T-helper 17 cell (primary cell): ENCODE measurements around the gene MRPL28. TPM values are rescaled to one million over a fixed set of nuclear protein-coding genes. Genes with fewer than 3 reads are reported as not detected.
"Not testable (repeated sequence)": the region's sequence is repeated elsewhere in the genome, so short reads cannot be mapped to it uniquely, and the experiment has no call there.

ENCODE experiments used
- ATAC-seq: fragments of 150-1000 bp; cut with Tn5 transposase; 2 replicates; pipeline ENCODE4 v1.10.0; 2021; ENCODE audit warnings: mild to moderate bottlenecking, moderate library complexity
- DNase-seq, 3 donors: peaks; one replicate each; pipeline versions ENCODE4 v3.0.0 to v3.0.0-alpha.2; 2020 to 2021
- H3K9me3 ChIP-seq: one replicate; pipeline ENCODE4 v1.7.0; 2013; ENCODE audit warnings: low read length, mild to moderate bottlenecking; ENCODE audit not compliant: control insufficient read depth, poor library complexity, severe bottlenecking
- H3K27ac Mint-ChIP-seq: one replicate; pipeline ENCODE4 v1.8.0; 2022; ENCODE audit warnings: mild to moderate bottlenecking, moderate library complexity, mixed read lengths
- H3K27me3 Mint-ChIP-seq: one replicate; pipeline ENCODE4 v1.8.0; 2022; ENCODE audit warnings: mixed read lengths
- H3K36me3 Mint-ChIP-seq: one replicate; pipeline ENCODE4 v1.8.0; 2022; ENCODE audit warnings: low read depth, mixed read lengths
- H3K4me1 Mint-ChIP-seq: one replicate; pipeline ENCODE4 v1.8.0; 2022; ENCODE audit warnings: mild to moderate bottlenecking, mixed read lengths
- H3K4me3 Mint-ChIP-seq: one replicate; pipeline ENCODE4 v1.8.0; 2022; ENCODE audit warnings: mild to moderate bottlenecking, moderate library complexity, mixed read lengths
- total RNA-seq, 4 donors: library from RNA in 2 of 4; stranded (reverse) in 2 of 4; gene quantifications; one replicate each; pipeline ENCODE4 v1.2.3 and lab custom pipeline; 2022 to 2026

The MRPL28 gene
- total RNA-seq, 2 donors from 2014 or later: 25.2 to 25.9 TPM

DNA sequence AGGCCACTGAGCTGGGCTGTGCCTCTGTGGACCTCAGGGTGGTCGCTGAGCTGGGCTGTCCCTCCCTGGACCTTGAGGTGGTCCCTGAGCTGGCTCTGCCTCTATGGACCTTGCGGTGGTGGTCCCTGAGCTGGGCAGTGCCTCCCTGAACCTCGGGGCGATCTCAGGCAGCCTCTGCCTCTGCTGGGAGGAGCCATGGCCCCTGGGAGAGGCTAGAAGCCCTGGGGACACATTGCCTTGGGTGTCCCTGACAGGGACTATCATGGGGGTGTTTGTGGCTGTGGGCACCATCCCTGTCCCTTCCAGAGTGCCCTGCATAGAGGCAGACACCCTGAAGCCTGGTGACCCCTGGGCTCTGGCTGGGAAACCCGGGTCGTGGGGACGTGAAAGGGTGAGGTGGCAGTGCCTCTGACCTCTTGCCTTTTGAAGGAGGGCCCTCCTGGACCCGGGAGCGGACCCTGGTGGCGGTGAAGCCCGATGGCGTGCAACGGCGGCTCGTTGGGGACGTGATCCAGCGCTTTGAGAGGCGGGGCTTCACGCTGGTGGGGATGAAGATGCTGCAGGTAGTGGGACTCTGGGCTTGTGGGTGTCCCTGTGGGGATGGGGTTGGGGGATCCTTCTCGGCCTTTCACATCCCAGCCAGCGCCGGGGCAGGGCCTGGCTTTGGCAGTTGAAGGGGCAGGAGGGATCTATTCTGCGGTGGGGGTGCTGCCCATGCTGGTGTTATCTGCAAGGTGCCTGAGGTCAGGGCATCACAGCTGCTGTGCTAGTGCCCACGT lies 28.4 kb upstream of the MRPL28 start:
- ATAC-seq (no peak), DNase-seq (no peak)
- Mint-ChIP-seq H3K4me3 (peak overlapping the region; percentile 77), H3K27me3 (no peaks in the 10 kb centered on the region), H3K36me3 (no peaks in the 10 kb centered on the region), H3K4me1 (peaks cover 11% of the 10 kb centered on the region), H3K27ac (peak overlapping the region; percentile 43)
- H3K9me3 ChIP-seq: no peaks in the 10 kb centered on the region

DNA sequence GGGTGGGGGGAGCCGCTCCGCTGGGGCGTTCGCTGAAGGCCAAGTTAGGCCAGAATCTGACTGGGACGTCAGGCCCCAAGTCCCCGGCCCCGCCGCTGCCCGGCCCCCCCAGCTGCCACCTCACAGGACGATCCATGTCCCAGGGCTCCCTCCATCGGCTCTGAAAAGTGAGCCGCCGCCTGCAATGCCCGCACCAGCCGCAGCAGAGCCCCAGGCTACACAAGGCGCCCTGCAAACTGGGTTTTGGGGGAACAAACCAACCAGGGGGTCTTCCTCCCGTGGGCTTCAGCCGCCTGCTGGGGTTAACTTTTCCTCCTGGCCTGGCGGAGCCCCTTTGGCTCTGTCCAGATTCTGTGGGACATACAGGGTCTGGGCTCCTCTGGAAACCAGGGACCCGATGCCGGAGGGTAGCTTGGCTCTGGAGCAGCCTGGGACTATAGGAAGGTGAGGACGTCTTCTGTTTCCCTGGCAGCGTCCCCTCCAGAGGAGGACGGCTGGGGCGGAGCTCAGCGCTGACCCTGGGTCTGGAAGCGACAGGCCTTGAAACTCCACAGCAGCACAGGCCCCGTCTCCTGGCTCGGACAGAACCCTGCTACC lies 27.5 kb upstream of the MRPL28 start:
- ATAC-seq: no peak
- H3K27me3 Mint-ChIP-seq: no peaks in the 10 kb centered on the region
- peak in 1 of 3 donors; percentile 43 for DNase-seq

DNA sequence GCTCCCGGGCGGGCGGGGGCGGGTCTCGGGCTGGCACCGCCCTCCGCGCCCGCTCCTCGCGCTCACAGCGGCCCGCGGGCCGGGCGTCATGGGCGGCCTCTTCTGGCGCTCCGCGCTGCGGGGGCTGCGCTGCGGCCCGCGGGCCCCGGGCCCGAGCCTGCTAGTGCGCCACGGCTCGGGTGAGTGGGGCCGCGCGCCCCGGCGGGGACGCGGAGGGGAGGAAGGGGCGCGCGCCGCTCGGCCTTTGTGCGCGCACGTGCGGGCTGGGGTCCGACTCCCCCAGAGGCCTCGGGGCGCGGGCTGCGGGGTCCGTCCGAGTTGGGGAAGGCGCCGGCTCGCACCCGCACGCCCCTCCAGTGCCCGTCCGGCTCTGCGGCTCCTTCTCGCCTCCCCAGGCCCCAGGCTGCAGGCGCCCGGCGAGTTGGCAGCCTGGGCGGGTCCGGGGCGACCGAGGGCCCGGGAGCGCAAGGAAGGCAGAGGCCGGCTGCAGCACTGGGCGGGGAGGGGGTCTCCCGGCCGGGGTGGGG lies 26.9 kb upstream of the MRPL28 start, which contains the start of gene NME4:
Gene NME4 (plus strand): TSS at position 65 of the 527 bp plus-strand sequence. CDS start 24 bp downstream, at position 89.
- Mint-ChIP-seq H3K27ac (peak within 1 kb of the TSS; percentile 43), H3K4me1 (peaks cover 11% of the 10 kb centered on the region)
- ATAC-seq: no peak

More for the DNA sequence above, 27.5 kb upstream of the MRPL28 start:
- H3K9me3 ChIP-seq: no peaks in the 10 kb centered on the region
- Mint-ChIP-seq H3K4me3 (peak overlapping the region; percentile 77), H3K4me1 (peaks cover 11% of the 10 kb centered on the region), H3K27ac (peak overlapping the region; percentile 43), H3K36me3 (no peaks in the 10 kb centered on the region)

DNA sequence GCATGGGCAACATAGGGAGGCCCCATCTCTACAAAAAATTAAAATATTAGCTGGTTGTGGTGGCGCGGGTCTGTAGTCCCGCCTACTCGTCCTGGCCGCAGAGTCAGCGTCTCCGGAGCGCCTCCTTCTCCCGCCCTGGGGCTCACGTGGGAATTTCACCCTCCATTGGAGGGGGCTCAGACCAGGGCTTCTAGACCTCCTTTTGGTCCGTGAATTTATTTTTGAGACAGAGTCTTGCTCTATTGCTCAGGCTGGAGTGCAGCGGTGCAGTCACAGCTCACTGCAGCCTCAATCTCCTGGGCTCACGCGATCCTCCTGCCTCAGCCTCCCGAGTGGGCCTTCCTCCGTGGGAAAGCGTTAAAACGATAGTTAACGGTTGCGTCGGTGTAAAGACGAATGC lies 26.3 kb upstream of the MRPL28 start:
- no peak for DNase-seq
- H3K27ac Mint-ChIP-seq: peak overlapping the region; percentile 41
- peaks cover 11% of the 10 kb centered on the region for H3K4me1 Mint-ChIP-seq
- peak overlapping the region; percentile 90 for H3K4me3 Mint-ChIP-seq
- ATAC-seq: no peak
- H3K36me3 Mint-ChIP-seq: no peaks in the 10 kb centered on the region
- H3K9me3 ChIP-seq: no peaks in the 10 kb centered on the region
- H3K27me3 Mint-ChIP-seq: no peaks in the 10 kb centered on the region

More for the DNA sequence above, 26.9 kb upstream of the MRPL28 start, which contains the start of gene NME4:
- no peaks in the 10 kb centered on the region for H3K9me3 ChIP-seq
- Mint-ChIP-seq H3K4me3 (peak within 1 kb of the TSS; percentile 90), H3K27me3 (no peaks in the 10 kb centered on the region), H3K36me3 (no peaks in the 10 kb centered on the region)
- no peak for DNase-seq

DNA sequence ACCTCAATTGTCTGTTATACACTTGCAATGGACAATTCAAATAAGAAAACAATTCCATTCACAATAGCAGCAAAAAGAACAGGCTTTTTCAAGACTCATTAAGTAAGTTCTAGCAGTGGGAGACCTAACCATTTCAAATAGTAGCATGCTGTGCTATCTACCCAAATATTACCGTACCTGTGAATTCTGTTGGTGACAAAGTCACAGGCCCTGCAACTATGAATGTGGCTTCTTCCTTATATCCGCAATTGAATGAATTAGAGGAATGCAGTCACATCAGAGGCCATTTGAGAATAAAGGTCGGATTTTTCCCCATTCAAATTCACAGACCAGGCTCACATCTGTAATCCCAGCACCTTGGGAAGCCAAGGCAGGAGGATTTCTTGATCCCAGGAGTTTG lies 25.9 kb upstream of the MRPL28 start:
- ATAC-seq: no peak
- DNase-seq: no peak
- no peaks in the 10 kb centered on the region for H3K36me3 Mint-ChIP-seq
- H3K27ac Mint-ChIP-seq: peak overlapping the region; percentile 41
- peaks cover 11% of the 10 kb centered on the region for H3K4me1 Mint-ChIP-seq
- peak overlapping the region; percentile 90 for H3K4me3 Mint-ChIP-seq
- no peaks in the 10 kb centered on the region for H3K9me3 ChIP-seq
- no peaks in the 10 kb centered on the region for H3K27me3 Mint-ChIP-seq

DNA sequence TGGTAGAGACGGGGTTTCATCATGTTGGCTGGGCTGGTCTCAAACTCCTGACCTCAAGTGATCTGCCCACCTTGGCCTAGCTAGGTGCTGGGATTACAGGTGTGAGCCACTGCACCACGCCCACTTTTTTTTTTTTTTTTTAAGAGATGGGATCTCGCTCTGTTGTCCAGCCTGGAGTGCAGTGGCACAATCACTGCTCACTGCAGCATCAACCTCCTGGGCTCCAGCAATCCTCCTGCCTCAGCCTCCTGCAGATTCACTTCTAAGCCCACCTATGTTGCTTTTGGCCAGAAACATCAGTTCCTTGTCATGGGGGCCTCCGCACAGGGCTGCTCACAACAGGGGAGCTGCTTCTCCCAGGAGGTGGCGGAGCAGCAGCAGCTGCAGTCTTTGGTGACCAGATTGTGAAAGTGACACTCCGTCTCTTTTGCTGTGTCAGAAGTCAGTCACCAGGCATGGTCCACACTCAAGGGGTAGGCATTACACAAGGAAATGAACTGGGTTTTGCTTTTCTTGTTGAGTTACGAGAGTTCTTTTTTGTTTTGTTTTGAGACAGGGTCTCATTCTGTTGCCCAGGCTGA lies 22.2 kb upstream of the MRPL28 start:
- no peaks in the 10 kb centered on the region for H3K9me3 ChIP-seq
- Mint-ChIP-seq H3K4me3 (no peak overlapping the region), H3K27ac (no peak overlapping the region), H3K27me3 (no peaks in the 10 kb centered on the region), H3K36me3 (no peaks in the 10 kb centered on the region), H3K4me1 (peaks cover 7% of the 10 kb centered on the region)
- no peak for DNase-seq
- no peak for ATAC-seq

DNA sequence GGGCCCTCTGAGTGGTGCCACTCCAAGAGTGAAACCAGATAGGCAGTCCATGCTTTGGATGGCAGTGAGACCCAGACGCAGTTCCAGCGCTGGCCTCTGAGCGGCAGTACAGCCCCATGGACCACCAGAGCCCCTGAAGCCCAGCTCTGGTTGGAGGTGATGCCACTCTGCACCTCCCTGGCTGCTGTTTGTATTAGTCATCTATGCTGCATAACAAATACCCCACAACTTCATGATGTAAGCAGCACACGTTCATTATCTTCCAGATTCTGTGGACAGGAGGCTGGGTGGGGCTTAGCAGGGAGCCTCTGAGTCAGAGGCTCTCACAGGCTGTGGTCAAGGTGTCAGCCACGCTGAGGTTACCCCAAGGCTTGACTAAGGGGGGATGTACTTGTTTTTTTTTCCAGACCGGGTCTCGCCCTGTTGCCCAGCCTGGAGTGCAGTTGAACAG lies 21.6 kb upstream of the MRPL28 start:
- no peaks in the 10 kb centered on the region for H3K9me3 ChIP-seq
- no peak overlapping the region for H3K27ac Mint-ChIP-seq
- H3K27me3 Mint-ChIP-seq: no peaks in the 10 kb centered on the region
- H3K36me3 Mint-ChIP-seq: no peaks in the 10 kb centered on the region
- ATAC-seq: peak; percentile 89
- no peak overlapping the region for H3K4me3 Mint-ChIP-seq
- peak in 2 of 3 donors; percentile 41 to 64 for DNase-seq
- peaks cover 7% of the 10 kb centered on the region for H3K4me1 Mint-ChIP-seq

DNA sequence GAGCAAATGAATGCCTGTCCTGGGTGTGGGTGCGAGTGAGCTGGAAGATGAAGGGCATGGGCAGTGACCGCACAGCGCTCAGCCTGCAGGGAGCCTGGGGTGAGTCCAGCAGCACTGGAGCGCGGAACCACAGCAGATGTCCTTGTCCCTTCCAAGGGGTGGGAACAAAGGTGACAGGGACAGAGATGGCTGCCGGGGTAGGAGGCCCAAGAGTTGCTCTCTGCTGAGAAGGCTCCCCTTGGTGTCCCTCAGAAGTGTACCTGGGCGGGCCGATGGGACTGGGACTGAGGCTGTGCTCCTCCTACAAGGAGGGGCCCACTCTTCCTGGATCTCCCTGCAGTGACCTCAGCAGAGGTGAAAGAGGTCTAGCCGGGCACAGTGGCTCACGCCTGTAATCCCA lies 19.0 kb upstream of the MRPL28 start:
- peaks cover 2% of the 10 kb centered on the region for H3K4me1 Mint-ChIP-seq
- peak overlapping the region; percentile 65 for H3K27ac Mint-ChIP-seq
- H3K4me3 Mint-ChIP-seq: no peak overlapping the region
- no peaks in the 10 kb centered on the region for H3K27me3 Mint-ChIP-seq
- no peaks in the 10 kb centered on the region for H3K9me3 ChIP-seq
- H3K36me3 Mint-ChIP-seq: no peaks in the 10 kb centered on the region
- DNase-seq: no peak
- ATAC-seq: no peak

DNA sequence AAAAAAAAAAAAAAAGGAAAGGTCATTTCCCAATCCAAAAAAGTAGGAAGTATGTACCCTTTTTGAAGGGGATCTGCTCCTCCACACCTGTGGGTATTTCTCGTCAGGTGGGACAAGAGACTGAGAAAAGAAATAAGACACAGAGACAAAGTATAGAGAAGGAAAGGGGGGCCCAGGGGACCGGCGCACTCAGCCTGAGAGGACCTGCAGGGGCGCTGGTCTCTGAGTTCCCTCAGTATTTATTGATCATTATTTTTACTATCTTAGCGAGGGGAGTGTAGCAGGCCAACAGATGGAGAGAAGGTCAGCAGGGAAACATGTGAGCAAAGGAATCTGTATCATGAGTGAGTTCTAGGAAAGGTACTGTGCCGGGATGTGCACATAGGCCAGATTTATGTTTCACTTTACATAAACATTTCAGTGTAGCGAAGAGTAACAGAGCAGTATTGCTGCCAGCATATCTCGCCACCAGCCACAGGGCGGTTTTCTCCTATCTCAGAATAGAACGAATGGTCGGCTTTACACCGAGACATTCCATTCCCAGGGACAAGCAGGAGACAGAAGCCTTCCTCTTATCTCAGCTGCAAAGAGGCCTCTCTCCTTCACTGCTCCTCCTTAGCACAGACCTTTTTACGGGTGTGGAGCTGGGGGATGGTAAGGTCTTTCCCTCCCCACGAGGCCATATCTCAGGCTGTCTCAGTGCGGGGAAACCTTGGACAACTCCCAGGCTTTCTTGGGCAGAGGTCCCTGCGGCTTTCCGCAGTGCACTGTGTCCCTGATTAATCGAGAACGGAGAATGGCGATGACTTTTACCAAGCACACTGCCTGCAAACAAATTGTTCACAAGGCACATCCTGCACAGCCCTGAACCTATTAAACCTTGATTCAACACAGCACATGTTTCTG lies 17.7 kb upstream of the MRPL28 start:
- not testable (repeated sequence) for H3K4me1 Mint-ChIP-seq, H3K36me3 Mint-ChIP-seq, H3K9me3 ChIP-seq, H3K4me3 Mint-ChIP-seq, H3K27me3 Mint-ChIP-seq, ATAC-seq, DNase-seq
- H3K27ac Mint-ChIP-seq: peak overlapping the region; percentile 65

DNA sequence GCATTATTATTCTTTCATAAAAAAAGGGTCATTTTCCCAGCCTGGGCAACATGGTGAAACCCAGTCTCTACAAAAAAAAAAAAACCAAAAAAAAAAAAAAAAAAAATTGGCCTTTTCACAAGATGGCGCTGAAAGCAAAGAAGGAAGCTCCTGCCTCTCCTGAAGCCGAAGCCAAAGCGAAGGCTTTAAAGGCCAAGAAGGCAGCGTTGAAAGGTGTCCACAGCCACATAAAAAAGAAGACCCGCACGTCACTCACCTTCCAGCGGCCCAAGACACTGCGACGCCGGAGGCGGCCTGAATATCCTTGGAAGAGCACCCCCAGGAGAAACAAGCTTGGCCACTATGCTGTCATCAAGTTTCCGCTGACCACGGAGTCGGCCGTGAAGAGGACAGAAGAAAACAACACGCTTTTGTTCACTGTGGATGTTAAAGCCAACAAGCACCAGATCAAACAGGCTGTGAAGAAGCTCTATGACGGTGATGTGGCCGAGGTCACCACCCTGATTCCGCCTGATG lies 16.4 kb upstream of the MRPL28 start:
- H3K27me3 Mint-ChIP-seq: no peaks in the 10 kb centered on the region
- no peaks in the 10 kb centered on the region for H3K36me3 Mint-ChIP-seq
- no peak overlapping the region for H3K27ac Mint-ChIP-seq
- ATAC-seq (no peak), DNase-seq (no peak)
- H3K4me1 Mint-ChIP-seq: peaks cover 8% of the 10 kb centered on the region
- no peaks in the 10 kb centered on the region for H3K9me3 ChIP-seq
- no peak overlapping the region for H3K4me3 Mint-ChIP-seq

DNA sequence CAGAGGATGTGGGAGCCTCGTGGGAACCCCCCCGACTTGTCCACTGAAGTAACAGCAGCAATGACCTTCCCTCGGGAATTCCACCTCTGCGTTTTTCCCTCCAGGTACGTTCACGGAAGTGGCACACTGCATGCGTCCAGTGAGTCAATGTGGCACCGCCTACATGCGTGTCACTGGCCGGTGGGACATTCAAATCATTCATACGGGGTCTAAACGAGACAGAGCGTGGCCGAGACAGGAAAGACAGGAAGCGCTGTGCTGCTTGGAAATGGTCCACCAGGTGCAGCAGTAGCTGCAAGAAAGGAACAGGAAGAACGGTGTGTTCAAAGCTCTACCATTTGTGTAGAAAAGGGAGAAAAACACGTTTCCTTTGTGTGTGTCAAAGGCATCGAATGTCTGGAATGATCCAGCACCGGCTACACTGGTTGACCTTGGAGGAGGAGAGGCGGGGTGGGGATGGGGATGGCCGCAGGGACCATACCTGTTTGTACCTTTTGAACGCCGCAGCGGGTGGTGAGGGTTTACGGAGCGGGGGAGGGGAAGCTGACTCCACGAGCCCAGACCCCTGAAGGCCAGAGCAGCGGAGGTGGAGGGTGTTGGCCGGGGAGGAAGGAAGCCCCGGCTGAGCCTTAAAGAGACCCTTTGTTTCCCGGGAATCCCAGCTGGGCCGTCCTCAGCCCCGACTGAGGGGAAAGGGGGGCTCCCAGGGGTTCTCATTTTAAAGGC lies 13.2 kb upstream of the MRPL28 start:
- peaks cover 4% of the 10 kb centered on the region for H3K36me3 Mint-ChIP-seq
- peak overlapping the region; percentile 92 for H3K4me3 Mint-ChIP-seq
- peak; percentile 44 for ATAC-seq
- H3K9me3 ChIP-seq: no peaks in the 10 kb centered on the region
- peak in 1 of 3 donors; percentile 44 for DNase-seq
- no peaks in the 10 kb centered on the region for H3K27me3 Mint-ChIP-seq
- H3K4me1 Mint-ChIP-seq: peaks cover 14% of the 10 kb centered on the region
- H3K27ac Mint-ChIP-seq: peak overlapping the region; percentile 90
